ENCODE data around the gene DEDD. TPM values are rescaled to one million over a fixed set of nuclear protein-coding genes. Genes with fewer than 3 reads are reported as not detected.

DEDD gene
- total and polyA plus RNA-seq, 2 donors (not counting 1 experiment from before 2014, with no cell fraction given) = 35.9 to 40.8 TPM

DNA sequence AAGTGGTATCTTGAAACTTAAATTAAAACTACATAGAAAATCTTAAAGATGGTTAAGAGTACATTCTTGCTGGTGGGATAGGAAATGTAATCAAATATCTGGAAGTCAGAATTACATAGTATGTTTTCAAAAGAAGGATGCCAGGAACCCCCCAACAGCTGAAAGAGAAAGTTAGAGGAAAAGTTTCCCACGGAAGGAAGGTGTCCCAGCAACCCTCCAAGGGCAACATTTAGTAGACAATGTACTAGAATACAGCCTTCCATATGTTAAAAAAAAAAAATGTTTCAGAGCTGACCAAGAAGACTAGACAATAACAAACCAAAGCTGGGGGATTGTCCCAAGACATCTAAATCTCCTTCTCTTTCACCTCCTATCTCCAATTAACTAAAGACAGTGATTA, 2.2 kb downstream of the DEDD start:
- peak overlapping the region; percentile 39 for H3K27ac Mint-ChIP-seq
- no peak overlapping the region for H3K4me3 Mint-ChIP-seq
- H3K4me1 ChIP-seq (ENCODE audit: control insufficient read depth in 2 of 2, insufficient read depth in 2 of 2, low read length in 2 of 2) = peaks cover 18 to 27% of the 10 kb centered on the region in 2 donors
- H3K4me1 Mint-ChIP-seq = peaks cover 40% of the 10 kb centered on the region
- H3K27ac ChIP-seq (ENCODE audit: low read length in 2 of 2) = peak overlapping the region in 1 of 2 donors; percentile 83
- H3K4me2 ChIP-seq (replicated peaks; ENCODE audit: low read depth, low read length, poor library complexity, severe bottlenecking) = no peak overlapping the region
- H3K4me3 ChIP-seq (ENCODE audit: control extremely low read depth in 1 of 5, extremely low read depth in 1 of 5, insufficient read depth in 1 of 5, low read depth in 2 of 5, low read length in 4 of 5) = no peak overlapping the region
- DNase-seq (no peak), ATAC-seq (ENCODE audit: low read depth) (no peak)
- no CpG with 5 or more reads among the region's 1 CpG for WGBS (ENCODE audit: insufficient coverage)
- CTCF ChIA-PET = no interaction called here
- intact Hi-C loops (cut with micrococcal nuclease) = loop anchor here (5.0 to 10.0 kb wide), 2 partner anchors 63 to 415 kb away; partner anchors contain the start of genes ARHGAP30 and CD48
- no peaks in the 10 kb centered on the region for H3K9me3 Mint-ChIP-seq (ENCODE audit: insufficient read depth)
- no peak overlapping the region for H2AFZ ChIP-seq (ENCODE audit: insufficient read depth, low read depth, low read length, poor library complexity, severe bottlenecking)
- POLR2A ChIA-PET = no interaction called here
- peaks cover 2 to 40% of the 10 kb centered on the region in 2 experiments for H3K36me3 ChIP-seq (replicated peaks in 1 of 2; ENCODE audit: control extremely low read depth in 1 of 2, control insufficient read depth in 1 of 2, extremely low read depth in 1 of 2, insufficient read depth in 2 of 2, low read length in 1 of 2)
- no peaks in the 10 kb centered on the region for H3K9me3 ChIP-seq (ENCODE audit: control extremely low read depth in 1 of 3, control insufficient read depth in 2 of 3, insufficient read depth in 1 of 3, low read length in 2 of 3)
- TF ChIP-seq EZH2 (IDR thresholded peaks at IDR 0.05; ENCODE audit: borderline replicate concordance, insufficient read depth, low read depth, low read length, poor library complexity, severe bottlenecking) = no peak
- TF ChIP-seq, protein P1, sequence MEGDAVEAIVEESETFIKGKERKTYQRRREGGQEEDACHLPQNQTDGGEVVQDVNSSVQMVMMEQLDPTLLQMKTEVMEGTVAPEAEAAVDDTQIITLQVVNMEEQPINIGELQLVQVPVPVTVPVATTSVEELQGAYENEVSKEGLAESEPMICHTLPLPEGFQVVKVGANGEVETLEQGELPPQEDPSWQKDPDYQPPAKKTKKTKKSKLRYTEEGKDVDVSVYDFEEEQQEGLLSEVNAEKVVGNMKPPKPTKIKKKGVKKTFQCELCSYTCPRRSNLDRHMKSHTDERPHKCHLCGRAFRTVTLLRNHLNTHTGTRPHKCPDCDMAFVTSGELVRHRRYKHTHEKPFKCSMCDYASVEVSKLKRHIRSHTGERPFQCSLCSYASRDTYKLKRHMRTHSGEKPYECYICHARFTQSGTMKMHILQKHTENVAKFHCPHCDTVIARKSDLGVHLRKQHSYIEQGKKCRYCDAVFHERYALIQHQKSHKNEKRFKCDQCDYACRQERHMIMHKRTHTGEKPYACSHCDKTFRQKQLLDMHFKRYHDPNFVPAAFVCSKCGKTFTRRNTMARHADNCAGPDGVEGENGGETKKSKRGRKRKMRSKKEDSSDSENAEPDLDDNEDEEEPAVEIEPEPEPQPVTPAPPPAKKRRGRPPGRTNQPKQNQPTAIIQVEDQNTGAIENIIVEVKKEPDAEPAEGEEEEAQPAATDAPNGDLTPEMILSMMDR (IDR thresholded peaks at IDR 0.05) = no peak
- no peaks in the 10 kb centered on the region for H3K27me3 ChIP-seq (replicated peaks in 1 of 4; ENCODE audit: control extremely low read depth in 1 of 4, control insufficient read depth in 3 of 4, insufficient read depth in 4 of 4, low read length in 3 of 4)
- no peaks in the 10 kb centered on the region for H3K27me3 Mint-ChIP-seq
- no peak overlapping the region for H3K9ac ChIP-seq (ENCODE audit: low read length)
- H4K20me1 ChIP-seq (ENCODE audit: control insufficient read depth, insufficient read depth, low read length, poor library complexity, severe bottlenecking) = no peaks in the 10 kb centered on the region
- H3K79me2 ChIP-seq (ENCODE audit: control insufficient read depth, insufficient read depth, low read length) = peaks cover 49% of the 10 kb centered on the region

DNA sequence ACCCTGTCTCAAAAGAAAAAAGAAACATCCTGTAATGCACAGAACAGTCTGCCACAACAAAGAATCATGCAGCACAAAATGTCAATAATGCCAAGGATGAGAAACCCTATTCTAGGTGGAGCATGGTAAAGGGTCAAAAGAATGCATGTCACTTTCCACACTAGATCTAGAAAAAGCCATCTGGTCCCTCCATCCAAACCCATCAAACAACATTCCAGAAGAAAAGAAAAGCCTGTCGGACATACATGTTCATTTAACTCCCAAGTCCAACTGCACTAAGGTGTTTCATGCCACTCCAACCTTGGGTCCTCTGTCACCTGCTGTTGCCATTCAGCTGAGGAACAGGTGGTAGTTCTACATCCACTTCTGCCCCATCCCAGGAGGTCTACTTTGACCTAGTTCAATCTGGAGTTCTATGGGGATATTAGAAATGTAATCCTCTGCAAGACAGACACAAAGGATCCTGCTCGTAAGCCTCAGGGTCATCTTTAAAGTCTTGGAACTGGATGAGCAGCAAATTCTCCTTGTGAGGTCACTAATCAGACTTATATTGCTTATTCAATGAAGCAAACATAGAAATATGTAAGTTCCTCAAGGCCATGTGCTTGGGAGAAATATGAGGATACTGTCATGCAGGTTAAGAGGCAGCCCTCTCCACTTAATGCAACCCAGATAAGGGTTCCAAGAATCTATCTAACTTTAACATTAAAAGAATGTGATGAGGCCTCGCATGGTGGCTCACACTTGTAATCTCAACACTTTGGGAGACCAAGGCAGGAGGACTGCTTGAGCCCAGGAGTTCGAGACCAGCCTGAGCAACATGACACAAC, 3.7 kb downstream of the DEDD start:
- peaks cover 36% of the 10 kb centered on the region for H3K4me1 Mint-ChIP-seq
- H2AFZ ChIP-seq (ENCODE audit: insufficient read depth, low read depth, low read length, poor library complexity, severe bottlenecking) = no peak overlapping the region

More for the DNA sequence above, 3.7 kb downstream of the DEDD start:
- Mint-ChIP-seq H3K27me3 (no peaks in the 10 kb centered on the region), H3K4me3 (no peak overlapping the region), H3K9me3 (ENCODE audit: insufficient read depth) (no peaks in the 10 kb centered on the region), H3K27ac (no peak overlapping the region)
- Histone ChIP-seq H3K9me3 (ENCODE audit: control extremely low read depth in 1 of 3, control insufficient read depth in 2 of 3, insufficient read depth in 1 of 3, low read length in 2 of 3) (no peaks in the 10 kb centered on the region), H3K9ac (ENCODE audit: low read length) (no peak overlapping the region), H3K27ac (ENCODE audit: low read length in 2 of 2) (no peak overlapping the region), H3K4me1 (ENCODE audit: control insufficient read depth in 2 of 2, insufficient read depth in 2 of 2, low read length in 2 of 2) (peaks cover 17 to 24% of the 10 kb centered on the region in 2 donors), H3K36me3 (replicated peaks in 1 of 2; ENCODE audit: control extremely low read depth in 1 of 2, control insufficient read depth in 1 of 2, extremely low read depth in 1 of 2, insufficient read depth in 2 of 2, low read length in 1 of 2) (peaks cover 2 to 52% of the 10 kb centered on the region in 2 experiments), H3K27me3 (replicated peaks in 1 of 4; ENCODE audit: control extremely low read depth in 1 of 4, control insufficient read depth in 3 of 4, insufficient read depth in 4 of 4, low read length in 3 of 4) (no peaks in the 10 kb centered on the region), H3K4me2 (replicated peaks; ENCODE audit: low read depth, low read length, poor library complexity, severe bottlenecking) (no peak overlapping the region), H3K4me3 (ENCODE audit: control extremely low read depth in 1 of 5, extremely low read depth in 1 of 5, insufficient read depth in 1 of 5, low read depth in 2 of 5, low read length in 4 of 5) (no peak overlapping the region), H3K79me2 (ENCODE audit: control insufficient read depth, insufficient read depth, low read length) (peaks cover 41% of the 10 kb centered on the region), H4K20me1 (ENCODE audit: control insufficient read depth, insufficient read depth, low read length, poor library complexity, severe bottlenecking) (no peaks in the 10 kb centered on the region)
- DNase-seq (no peak), ATAC-seq (ENCODE audit: low read depth) (no peak)
- no peak for TF ChIP-seq EZH2 (IDR thresholded peaks at IDR 0.05; ENCODE audit: borderline replicate concordance, insufficient read depth, low read depth, low read length, poor library complexity, severe bottlenecking)
- TF ChIP-seq, protein P1 (IDR thresholded peaks at IDR 0.05) = no peak
- POLR2A ChIA-PET = interaction anchor here (0.6 kb wide), 1 partner anchor 141 kb away, joined by 5 read pairs; no protein-coding TSS in a partner anchor
- CTCF ChIA-PET = interaction anchor here (0.7 to 0.8 kb wide), 2 partner anchors 77 to 1968 kb away, joined by 3 read pairs; no protein-coding TSS in a partner anchor
- 94% methylated on average over 2 of the region's 4 CpGs for WGBS (ENCODE audit: insufficient coverage)
- intact Hi-C loops (cut with micrococcal nuclease) = no loop called here
